Immature natural killer cell (primary cell): ENCODE data around the gene RGS9BP. TPM values are rescaled to one million over a fixed set of nuclear protein-coding genes. Genes with fewer than 3 reads are reported as not detected.

Source experiments
- DNase-seq, 3 donors: peaks; one replicate each; pipeline ENCODE4 v3.0.0; 2022; ENCODE audit warnings: mixed read lengths in 1 of 3
- H3K27ac Mint-ChIP-seq, 6 donors: one replicate each; pipeline ENCODE4 v1.8.0; 2020; ENCODE audit warnings: mixed read lengths in 6 of 6, mild to moderate bottlenecking in 5 of 6, inconsistent platforms in 4 of 6, moderate library complexity in 3 of 6
- H3K27me3 Mint-ChIP-seq, 3 donors: one replicate each; pipeline ENCODE4 v1.8.0; 2020 to 2021; ENCODE audit warnings: low read depth in 3 of 3, mild to moderate bottlenecking in 3 of 3, mixed read lengths in 3 of 3, moderate library complexity in 3 of 3, inconsistent platforms in 1 of 3
- H3K36me3 Mint-ChIP-seq, 3 donors: one replicate each; pipeline ENCODE4 v1.8.0; 2020; ENCODE audit warnings: mixed read lengths in 3 of 3, inconsistent platforms in 2 of 3, mild to moderate bottlenecking in 2 of 3
- H3K4me1 Mint-ChIP-seq, 2 donors: one replicate each; pipeline ENCODE4 v1.8.0; 2020; ENCODE audit warnings: inconsistent platforms in 2 of 2, mild to moderate bottlenecking in 2 of 2, mixed read lengths in 2 of 2, moderate library complexity in 1 of 2
- H3K4me3 Mint-ChIP-seq, 5 donors: one replicate each; pipeline ENCODE4 v1.8.0; 2020; ENCODE audit warnings: mild to moderate bottlenecking in 5 of 5, mixed read lengths in 5 of 5, inconsistent platforms in 3 of 5, moderate library complexity in 3 of 5
- H3K9me3 Mint-ChIP-seq, 6 donors: one replicate each; pipeline ENCODE4 v1.8.0; 2020; ENCODE audit warnings: mild to moderate bottlenecking in 6 of 6, mixed read lengths in 6 of 6, inconsistent platforms in 4 of 6, moderate library complexity in 3 of 6
- polyA plus RNA-seq, 3 donors: library from polyadenylated mRNA; unstranded; fragments of 300-500 nt; fragmentation: Illumina TruSeq; gene quantifications; one replicate each; pipeline ENCODE4 v1.2.3, GENCODE V29; 2021

The RGS9BP gene
- polyA plus RNA-seq, 3 donors from 2014 or later: 0.12 to 0.30 TPM; not detected in 1

DNA sequence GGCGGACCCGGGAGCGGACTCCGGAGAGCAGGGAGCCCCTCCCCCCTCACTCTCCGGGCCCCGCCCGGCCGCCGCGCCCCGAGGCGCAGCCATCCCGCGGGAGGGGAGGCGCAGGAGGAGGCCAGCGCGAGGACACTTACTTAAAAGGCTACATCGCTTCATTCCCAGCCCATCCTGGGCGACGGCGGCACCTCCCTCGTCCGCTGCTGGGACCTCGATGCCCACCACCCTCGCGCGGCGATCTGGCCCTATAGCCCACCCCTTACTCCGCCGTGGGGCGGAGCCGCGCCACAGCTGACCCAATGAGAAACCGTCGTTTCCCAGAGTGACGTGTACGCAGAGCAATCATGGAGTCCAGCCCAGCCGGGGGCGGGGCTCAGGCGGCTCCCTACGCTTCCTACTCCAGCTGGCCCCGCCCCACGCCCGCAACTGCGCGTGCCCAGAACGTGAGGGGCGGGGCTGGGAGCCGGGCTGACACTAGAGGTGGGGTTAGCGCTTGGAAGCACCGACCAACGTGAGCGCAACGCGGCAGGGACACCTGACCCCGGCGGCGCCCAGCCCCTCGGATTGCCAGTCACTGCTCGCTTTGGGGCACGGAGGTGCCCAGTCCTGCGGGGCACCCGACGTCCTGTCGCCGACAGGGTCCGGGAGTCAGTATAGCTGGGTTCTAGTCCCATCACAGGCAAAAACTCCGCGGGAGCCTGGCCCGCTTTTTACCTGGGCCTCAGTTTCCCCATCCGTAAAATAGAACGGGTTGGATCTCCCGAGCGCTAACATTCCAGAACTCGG lies 523 bp upstream of the RGS9BP start, which contains the start of gene ANKRD27:
Gene ANKRD27 (minus strand): TSS at position 250 of the 789 bp plus-strand sequence. CDS start 16,165 bp downstream, outside the sequence.
- Mint-ChIP-seq H3K27me3 (peaks cover 14 to 16% (median 14%) of the 10 kb centered on the region in 3 donors), H3K4me3 (peak within 1 kb of the TSS; percentile 93 to 95 (median 94)), H3K36me3 (peaks cover 0 to under 1% (median 0%) of the 10 kb centered on the region in 3 donors), H3K27ac (peak within 1 kb of the TSS; percentile 73 to 89 (median 87)), H3K4me1 (peaks cover 40 to 45% of the 10 kb centered on the region in 2 donors), H3K9me3 (no peaks in the 10 kb centered on the region)
- peak; percentile 98 to 99 (median 99) for DNase-seq

DNA sequence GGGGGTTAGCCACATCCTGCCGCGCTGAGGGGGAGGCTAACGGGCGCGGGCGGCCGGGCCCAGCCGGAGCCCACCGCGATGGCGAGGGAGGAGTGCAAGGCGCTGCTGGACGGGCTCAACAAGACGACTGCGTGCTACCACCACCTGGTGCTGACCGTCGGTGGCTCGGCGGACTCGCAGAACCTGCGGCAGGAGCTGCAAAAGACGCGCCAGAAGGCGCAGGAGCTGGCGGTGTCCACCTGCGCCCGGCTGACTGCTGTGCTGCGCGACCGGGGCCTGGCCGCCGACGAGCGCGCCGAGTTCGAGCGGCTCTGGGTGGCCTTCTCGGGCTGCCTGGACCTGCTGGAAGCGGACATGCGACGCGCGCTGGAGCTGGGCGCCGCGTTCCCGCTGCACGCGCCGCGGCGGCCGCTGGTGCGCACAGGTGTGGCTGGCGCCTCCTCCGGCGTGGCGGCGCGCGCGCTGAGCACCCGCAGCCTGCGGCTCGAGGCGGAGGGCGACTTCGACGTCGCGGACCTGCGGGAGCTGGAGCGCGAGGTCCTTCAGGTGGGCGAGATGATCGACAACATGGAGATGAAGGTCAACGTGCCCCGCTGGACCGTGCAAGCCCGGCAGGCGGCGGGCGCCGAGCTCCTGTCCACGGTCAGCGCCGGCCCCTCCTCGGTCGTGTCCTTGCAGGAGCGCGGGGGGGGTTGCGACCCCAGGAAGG lies 692 bp downstream of the RGS9BP start:
- H3K4me3 Mint-ChIP-seq: peak overlapping the region; percentile 91 to 94 (median 92)
- H3K27me3 Mint-ChIP-seq: peaks cover 14 to 16% (median 14%) of the 10 kb centered on the region in 3 donors
- peak in 1 of 3 donors; percentile 59 for DNase-seq
- H3K27ac Mint-ChIP-seq: no peak overlapping the region
- H3K4me1 Mint-ChIP-seq: peaks cover 35 to 39% of the 10 kb centered on the region in 2 donors
- H3K36me3 Mint-ChIP-seq: no peaks in the 10 kb centered on the region
- no peaks in the 10 kb centered on the region for H3K9me3 Mint-ChIP-seq

DNA sequence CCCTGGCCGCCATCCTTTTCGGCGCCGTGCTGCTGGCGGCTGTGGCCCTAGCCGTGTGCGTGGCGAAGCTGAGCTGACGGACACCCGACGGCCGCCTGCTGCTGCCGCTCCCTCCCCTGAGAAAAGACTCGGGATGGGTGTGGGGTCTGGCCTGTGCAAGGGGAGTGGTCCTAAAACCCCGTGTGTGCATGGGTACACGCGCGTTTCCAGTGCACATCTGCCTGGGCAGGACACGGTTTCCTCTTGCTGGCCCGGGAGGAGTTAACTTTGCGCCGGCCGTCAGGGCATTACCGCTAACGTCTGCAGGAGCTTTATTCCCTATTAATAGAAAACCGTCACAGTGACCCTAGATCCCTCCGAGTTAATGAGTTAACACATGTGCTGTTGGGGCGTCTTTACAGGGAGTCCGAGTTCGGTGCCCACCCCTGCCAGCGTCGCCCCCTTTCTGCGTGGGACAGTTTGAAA lies 1.3 kb downstream of the RGS9BP start:
- no peak for DNase-seq
- Mint-ChIP-seq H3K4me1 (peaks cover 30 to 34% of the 10 kb centered on the region in 2 donors), H3K9me3 (no peaks in the 10 kb centered on the region), H3K36me3 (no peaks in the 10 kb centered on the region), H3K27ac (no peak overlapping the region), H3K27me3 (peaks cover 14 to 16% (median 14%) of the 10 kb centered on the region in 3 donors), H3K4me3 (peak overlapping the region; percentile 54 to 79 (median 64))

DNA sequence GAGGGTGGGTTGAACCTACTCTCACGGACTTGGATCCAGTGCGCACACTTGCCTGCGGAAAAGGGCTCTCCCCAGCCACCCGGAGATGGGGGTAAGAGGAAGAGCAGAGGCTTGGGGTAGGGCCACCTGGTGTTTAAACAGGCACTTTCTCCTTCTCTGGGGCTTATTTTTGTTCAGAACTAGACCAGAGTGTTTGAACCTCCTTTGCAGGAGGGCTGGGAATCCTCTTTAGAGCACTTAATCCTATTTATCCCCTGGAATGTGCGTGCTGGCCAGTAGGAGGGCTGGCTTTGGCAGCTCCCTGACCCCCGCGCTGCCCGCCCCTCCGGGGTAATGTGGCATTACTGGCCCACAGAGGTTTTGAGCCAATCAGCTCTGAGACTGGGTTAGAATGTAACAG lies 2.0 kb downstream of the RGS9BP start:
- Mint-ChIP-seq H3K27ac (no peak overlapping the region), H3K4me3 (peak overlapping the region in 4 of 5 donors; percentile 25 to 79 (median 58)), H3K27me3 (peaks cover 14 to 20% (median 14%) of the 10 kb centered on the region in 3 donors), H3K36me3 (no peaks in the 10 kb centered on the region), H3K4me1 (peaks cover 22 to 29% of the 10 kb centered on the region in 2 donors), H3K9me3 (no peaks in the 10 kb centered on the region)
- DNase-seq: no peak

DNA sequence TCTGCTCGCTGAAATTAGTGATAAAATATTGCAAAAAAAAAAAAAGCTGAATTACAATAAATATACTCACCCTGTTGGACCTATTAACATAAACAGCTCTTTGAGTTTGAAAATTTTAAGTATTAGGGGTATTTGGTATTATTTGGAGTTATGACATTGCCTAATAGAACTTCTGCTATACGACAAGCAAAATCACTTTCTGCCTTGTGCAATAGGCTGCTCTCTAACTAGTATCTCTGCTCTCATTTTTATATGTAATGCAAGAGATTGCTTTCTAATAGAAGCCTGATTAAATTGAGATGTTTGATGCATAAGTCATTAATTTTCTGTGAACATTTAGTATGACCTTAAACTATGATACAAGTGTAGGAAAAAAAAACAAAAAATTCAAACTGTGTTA lies 5.3 kb downstream of the RGS9BP start:
- Mint-ChIP-seq H3K9me3 (no peaks in the 10 kb centered on the region), H3K36me3 (no peaks in the 10 kb centered on the region), H3K4me1 (peaks cover 4 to 7% of the 10 kb centered on the region in 2 donors), H3K27me3 (peaks cover 4 to 14% (median 5%) of the 10 kb centered on the region in 3 donors), H3K27ac (no peak overlapping the region), H3K4me3 (no peak overlapping the region)
- no peak for DNase-seq

DNA sequence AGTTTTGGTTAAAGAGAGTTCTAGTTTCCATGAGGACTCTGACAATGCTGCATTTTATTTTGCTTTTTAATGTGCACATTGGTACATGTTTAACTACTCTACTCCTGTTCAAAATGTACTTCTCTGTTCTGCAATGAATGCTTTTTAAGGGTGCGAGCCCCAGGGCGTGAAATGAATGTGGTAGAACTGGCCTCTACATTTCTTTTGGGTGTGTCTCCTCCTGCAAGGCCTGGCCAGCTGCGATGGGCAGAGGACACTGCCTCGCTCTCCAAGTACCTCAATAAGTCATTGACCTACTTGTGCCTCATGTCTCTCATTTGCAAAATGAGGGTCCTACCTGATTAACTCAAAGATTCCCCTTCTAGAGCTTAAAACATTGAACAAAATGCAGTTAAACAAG lies 6.7 kb downstream of the RGS9BP start:
- no peak overlapping the region for H3K27ac Mint-ChIP-seq
- DNase-seq: no peak
- H3K9me3 Mint-ChIP-seq: no peaks in the 10 kb centered on the region
- peaks cover under 1 to 9% (median 2%) of the 10 kb centered on the region in 3 donors for H3K27me3 Mint-ChIP-seq
- no peaks in the 10 kb centered on the region for H3K36me3 Mint-ChIP-seq
- no peak overlapping the region for H3K4me3 Mint-ChIP-seq
- peaks cover under 1 to 2% of the 10 kb centered on the region in 2 donors for H3K4me1 Mint-ChIP-seq

DNA sequence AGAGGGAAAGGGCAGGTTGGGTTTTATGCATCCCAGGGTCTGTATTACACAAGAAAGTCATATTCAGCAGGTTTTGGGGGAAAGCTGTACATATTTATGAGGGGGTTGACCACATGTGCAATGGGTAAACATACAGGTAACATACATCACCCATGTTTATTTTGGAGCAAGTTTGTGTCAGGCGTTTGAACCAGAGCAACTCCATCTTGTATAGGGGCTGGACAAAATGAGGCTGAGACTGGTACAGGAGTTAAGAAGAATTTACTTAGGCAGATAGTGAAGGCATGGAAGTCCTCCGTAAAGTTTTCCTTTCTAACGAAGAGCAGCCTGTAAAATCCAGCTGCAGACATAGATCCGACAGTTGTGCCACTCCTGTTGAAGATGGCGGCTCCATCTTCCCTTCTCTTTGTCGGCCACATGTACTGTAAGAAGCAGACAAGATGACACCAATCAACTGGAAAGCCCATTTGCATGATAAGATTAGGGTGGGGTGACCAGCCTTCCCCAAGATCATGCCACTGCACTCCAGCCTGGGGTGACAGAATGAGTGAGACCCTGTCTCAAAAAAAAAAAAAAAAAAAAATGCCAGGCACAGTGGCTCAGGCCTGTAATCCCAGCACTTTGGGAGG lies 11.3 kb downstream of the RGS9BP start:
- peaks cover 2 to 7% (median 3%) of the 10 kb centered on the region in 3 donors for H3K27me3 Mint-ChIP-seq
- H3K27ac Mint-ChIP-seq: no peak overlapping the region
- H3K9me3 Mint-ChIP-seq: no peaks in the 10 kb centered on the region
- DNase-seq: no peak
- no peak overlapping the region for H3K4me3 Mint-ChIP-seq
- peaks cover 11 to 12% of the 10 kb centered on the region in 2 donors for H3K4me1 Mint-ChIP-seq
- no peaks in the 10 kb centered on the region for H3K36me3 Mint-ChIP-seq

DNA sequence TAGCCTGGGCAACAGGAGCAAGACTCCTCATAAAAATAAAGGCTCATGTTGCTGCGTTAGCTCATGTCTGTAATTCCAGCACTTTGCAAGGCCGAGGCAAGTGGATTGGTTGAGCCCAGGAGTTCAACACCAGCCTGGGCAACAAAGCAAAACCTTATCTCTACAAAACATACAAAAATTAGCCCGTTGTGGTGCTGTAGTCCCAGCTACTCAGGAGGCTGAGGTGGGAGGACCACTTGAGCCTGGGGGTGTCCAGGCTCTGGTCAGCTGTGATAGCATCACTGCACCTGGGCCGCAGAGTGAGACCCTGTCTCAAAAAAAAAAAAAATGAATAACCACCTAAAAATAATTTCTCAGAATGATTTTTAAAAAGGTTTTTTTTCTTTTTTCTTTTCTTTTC lies 12.0 kb downstream of the RGS9BP start:
- Mint-ChIP-seq H3K4me1 (peaks cover 12 to 14% of the 10 kb centered on the region in 2 donors), H3K9me3 (no peaks in the 10 kb centered on the region), H3K36me3 (no peaks in the 10 kb centered on the region)

DNA sequence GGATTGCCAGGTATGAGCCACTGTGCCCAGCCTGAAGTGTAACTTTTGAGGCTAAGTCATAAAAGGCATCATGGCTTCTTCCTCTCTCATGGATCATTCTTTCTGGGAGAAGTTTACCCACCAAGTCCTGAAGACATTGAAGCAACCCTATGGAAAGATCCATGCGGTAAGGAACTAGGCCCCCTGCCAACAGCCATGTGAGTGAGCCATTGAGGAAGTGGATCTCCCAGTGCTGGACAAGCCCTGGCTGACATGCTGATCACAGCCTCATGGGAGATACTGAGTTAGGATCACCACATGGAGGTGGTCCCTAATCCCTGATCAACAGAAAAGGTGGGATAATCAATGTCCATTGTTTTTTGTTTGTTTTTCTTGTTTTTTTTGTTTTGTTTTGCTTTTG lies 12.7 kb downstream of the RGS9BP start:
- H3K9me3 Mint-ChIP-seq: no peaks in the 10 kb centered on the region
- H3K27ac Mint-ChIP-seq: no peak overlapping the region
- peaks cover 7 to 18% (median 9%) of the 10 kb centered on the region in 3 donors for H3K27me3 Mint-ChIP-seq
- peaks cover 18 to 20% of the 10 kb centered on the region in 2 donors for H3K4me1 Mint-ChIP-seq
- no peak overlapping the region for H3K4me3 Mint-ChIP-seq
- DNase-seq: no peak
- no peaks in the 10 kb centered on the region for H3K36me3 Mint-ChIP-seq

More for the DNA sequence above, 12.0 kb downstream of the RGS9BP start:
- Mint-ChIP-seq H3K27ac (no peak overlapping the region), H3K4me3 (no peak overlapping the region), H3K27me3 (peaks cover under 1 to 12% (median 3%) of the 10 kb centered on the region in 3 donors)
- no peak for DNase-seq

DNA sequence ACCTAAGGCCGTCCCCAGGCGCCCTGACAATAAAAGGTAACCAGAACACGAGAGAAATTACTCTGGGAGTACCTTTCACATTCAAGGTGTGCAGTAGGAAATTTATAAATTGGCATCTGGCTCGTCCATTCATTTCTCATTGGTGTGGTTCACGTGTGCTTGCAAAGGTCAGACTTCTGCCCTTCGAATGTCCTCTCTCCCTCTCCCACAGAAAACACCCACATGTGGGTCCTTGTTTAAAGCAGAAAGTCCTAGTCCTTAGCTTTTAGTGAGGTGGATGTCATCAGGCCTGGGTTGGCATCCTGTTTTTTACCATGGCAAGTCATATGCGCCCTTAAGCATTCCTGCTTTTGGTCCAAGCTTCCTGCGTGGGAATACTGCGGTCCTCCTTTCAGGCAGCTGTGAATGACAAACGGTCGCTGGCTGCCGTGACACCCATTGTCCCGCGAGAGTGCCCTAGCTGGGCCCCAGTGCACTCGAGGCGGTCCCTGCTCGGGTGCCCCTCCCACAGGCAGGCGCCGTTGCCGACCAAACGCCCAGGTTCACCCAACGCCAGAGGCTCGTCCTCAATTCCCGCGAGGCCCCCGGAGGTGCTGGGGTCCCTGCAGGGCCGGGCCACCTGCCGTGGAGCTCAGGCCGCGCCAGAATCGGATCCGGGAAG lies 15.8 kb downstream of the RGS9BP start, which contains the start of gene NUDT19:
Gene NUDT19 (plus strand): TSS at position 531 of the 661 bp plus-strand sequence. CDS start 140 bp downstream, outside the sequence.
- H3K4me3 Mint-ChIP-seq: peak within 1 kb of the TSS; percentile 88 to 94 (median 91)
- peaks cover 9 to 23% (median 11%) of the 10 kb centered on the region in 3 donors for H3K27me3 Mint-ChIP-seq
- peak within 1 kb of the TSS; percentile 94 to 98 (median 96) for H3K27ac Mint-ChIP-seq
- DNase-seq: peak; percentile 58 to 74 (median 71)
- H3K36me3 Mint-ChIP-seq: peaks cover 0 to 5% (median 0%) of the 10 kb centered on the region in 3 donors
- peaks cover 47 to 51% of the 10 kb centered on the region in 2 donors for H3K4me1 Mint-ChIP-seq
- H3K9me3 Mint-ChIP-seq: no peaks in the 10 kb centered on the region

DNA sequence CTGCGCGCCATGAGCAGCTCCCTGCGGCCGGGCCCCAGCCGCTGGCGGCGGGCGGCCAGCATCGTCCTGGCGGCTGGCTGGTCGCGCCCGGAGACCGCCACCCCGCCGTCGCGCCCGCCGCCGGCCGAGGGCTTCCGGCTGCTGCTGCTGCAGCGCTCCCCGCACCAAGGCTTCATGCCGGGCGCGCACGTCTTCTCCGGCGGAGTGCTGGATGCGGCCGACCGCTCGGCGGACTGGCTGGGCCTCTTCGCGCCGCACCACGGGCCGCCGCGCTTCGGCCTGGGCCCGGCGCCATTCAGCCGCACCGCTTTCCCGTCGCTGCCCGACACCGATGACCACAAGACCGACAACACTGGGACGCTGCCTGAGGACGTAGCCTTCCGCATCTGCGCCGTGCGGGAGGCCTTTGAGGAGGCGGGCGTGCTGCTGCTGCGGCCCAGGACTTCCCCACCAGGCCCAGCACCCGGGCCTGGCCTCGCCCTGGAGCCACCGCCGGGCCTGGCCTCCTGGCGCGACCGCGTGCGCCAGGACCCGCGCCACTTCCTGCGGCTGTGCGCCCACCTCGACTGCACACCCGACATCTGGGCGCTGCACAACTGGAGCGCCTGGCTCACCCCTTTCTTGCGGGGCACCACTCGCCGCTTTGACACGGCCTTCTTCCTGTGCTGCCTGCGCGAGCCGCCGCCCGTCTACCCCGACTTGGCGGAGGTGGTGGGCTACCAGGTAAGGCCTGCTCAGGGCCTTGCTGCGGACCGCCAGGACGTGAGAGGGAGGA lies 16.5 kb downstream of the RGS9BP start:
- Mint-ChIP-seq H3K4me1 (peaks cover 53 to 58% of the 10 kb centered on the region in 2 donors), H3K9me3 (no peaks in the 10 kb centered on the region), H3K4me3 (peak overlapping the region; percentile 88 to 94 (median 91)), H3K36me3 (peaks cover 0 to 5% (median 0%) of the 10 kb centered on the region in 3 donors), H3K27me3 (peaks cover 9 to 23% (median 11%) of the 10 kb centered on the region in 3 donors), H3K27ac (peak overlapping the region; percentile 91 to 98 (median 96))
- peak; percentile 65 to 76 (median 70) for DNase-seq

DNA sequence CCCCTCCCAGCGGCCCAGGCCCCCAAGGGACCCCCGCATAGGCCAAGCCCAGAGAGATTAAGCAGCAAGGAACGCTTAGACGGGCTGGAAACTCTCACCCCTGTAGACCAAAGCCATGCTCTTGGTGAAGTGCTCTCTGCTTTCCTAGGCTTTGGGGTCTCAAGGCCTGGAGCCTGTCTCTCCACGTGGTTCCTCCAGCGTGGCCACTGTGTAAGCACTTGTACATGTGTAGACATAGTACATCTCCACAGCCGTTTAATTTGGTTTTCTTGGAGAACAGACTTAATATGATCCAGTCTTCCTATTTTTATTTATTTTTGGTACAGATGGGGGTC lies 17.0 kb downstream of the RGS9BP start:
- H3K27ac Mint-ChIP-seq: peak overlapping the region; percentile 91 to 98 (median 96)
- no peaks in the 10 kb centered on the region for H3K9me3 Mint-ChIP-seq
- DNase-seq: no peak
- H3K4me3 Mint-ChIP-seq: peak overlapping the region; percentile 88 to 94 (median 91)
- H3K27me3 Mint-ChIP-seq: peaks cover 10 to 23% (median 11%) of the 10 kb centered on the region in 3 donors
- H3K36me3 Mint-ChIP-seq: peaks cover 0 to 5% (median 0%) of the 10 kb centered on the region in 3 donors
- peaks cover 57 to 64% of the 10 kb centered on the region in 2 donors for H3K4me1 Mint-ChIP-seq
